Choroid plexus epithelial cell (primary cell): ENCODE data around the gene MRPL43.

Experiments
- DNase-seq: peaks from one replicate; pipeline ENCODE4 v3.0.0-alpha.2; 2010; ENCODE audit warnings: low read depth
- H3K4me3 ChIP-seq: 2 replicates; pipeline ENCODE4 v1.5.1; 2011; ENCODE audit warnings: low read depth, mild to moderate bottlenecking, control low read depth, low read length, moderate library complexity
- CTCF ChIP-seq: conservative IDR thresholded peaks from 2 replicates; pipeline ENCODE4 v1.5.1; 2011; ENCODE audit warnings: low read depth, mild to moderate bottlenecking, control low read depth, inconsistent platforms, low read length, moderate library complexity

Gene MRPL43

GRCh38 chr10:101018118-101018599, 30.9 kb upstream of the MRPL43 start:
- peak; percentile 85 for DNase-seq
- no peak overlapping the region for H3K4me3 ChIP-seq
- no peak for TF ChIP-seq CTCF

DNA sequence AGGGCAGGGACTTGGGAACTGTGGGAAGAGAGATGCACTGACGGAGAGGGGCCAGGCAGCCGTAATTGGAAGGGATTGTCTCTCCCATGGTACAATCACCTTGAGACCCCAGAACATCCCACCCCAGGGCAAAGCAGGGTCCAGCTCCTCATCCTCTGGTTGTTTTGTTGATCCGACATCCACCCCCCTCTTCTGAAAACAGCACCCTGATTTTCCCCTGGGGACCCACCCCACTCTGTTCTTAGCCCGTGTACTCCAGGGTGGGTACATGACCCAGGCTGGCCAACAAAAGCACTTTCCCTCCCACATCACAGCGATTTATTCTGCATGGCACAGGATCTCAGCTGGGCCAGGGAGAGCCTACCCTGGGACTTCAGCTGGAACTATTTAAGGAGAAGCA, 29.5 kb upstream of the MRPL43 start:
- H3K4me3 ChIP-seq = no peak overlapping the region

GRCh38 chr10:101015582-101015973, 28.3 kb upstream of the MRPL43 start:
- H3K4me3 ChIP-seq = no peak overlapping the region
- TF ChIP-seq CTCF = no peak
- DNase-seq = no peak

More for the DNA sequence above, 29.5 kb upstream of the MRPL43 start:
- DNase-seq = no peak
- no peak for TF ChIP-seq CTCF

- peak; percentile 94 for DNase-seq
- H3K4me3 ChIP-seq = no peak overlapping the region
- TF ChIP-seq CTCF = no peak
Observed at GRCh38 chr10:101014966-101015581, 27.8 kb upstream of the MRPL43 start.

DNA sequence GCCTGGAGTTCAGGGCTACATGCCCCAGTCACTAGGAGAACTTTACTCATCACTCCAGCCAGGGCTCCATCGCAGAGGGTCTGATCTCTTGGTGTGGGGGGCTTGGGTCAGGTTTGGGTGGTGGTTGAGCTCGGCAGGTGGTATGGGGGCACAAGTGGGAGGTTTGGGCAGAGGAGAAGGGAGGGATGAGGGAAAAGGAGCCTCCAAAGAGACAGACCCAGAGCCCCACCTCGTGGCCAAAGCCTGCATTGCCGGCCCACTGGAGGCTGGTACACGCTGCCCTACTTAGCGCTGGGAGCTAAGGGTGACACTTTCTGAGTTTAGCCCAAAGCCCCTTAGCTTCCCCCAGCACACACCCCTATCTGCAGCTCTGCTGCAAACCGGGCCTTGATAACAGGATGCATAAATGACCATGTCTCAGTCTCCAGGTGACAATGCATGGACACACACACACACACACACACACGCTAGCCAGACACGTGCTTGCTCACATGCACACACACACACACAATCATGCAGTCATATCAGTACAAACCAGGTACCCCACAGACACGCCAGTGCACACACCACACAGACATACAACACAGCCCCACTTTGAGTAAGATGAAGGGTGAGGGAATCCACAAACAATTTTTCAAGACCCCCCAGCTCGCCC, 27.1 kb upstream of the MRPL43 start:
- TF ChIP-seq CTCF = peak; percentile 97
- H3K4me3 ChIP-seq = no peak overlapping the region
- peak; percentile 74 for DNase-seq

DNA sequence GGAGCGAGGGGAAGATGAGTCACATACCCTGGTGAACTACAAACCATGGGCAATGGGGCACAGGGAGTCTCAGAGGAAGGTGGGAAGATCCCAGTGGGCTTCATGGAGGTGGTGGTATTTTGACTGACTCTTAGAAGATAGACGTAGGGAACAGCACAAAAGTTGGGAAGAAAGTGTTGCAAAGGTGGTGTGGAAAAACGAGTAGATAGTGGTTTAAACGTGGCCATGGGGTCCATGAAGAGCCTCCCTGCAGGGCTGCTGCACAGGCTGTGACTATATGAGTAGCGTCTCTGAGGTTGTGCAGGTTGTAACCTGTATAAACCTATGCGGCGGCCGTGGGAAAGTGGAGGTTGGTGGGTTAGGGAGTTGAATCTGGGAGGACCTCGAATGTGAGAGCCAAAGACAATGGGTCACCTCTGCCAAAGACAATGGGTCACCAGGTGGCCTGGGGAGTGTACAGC, 26.1 kb upstream of the MRPL43 start:
- DNase-seq = no peak
- H3K4me3 ChIP-seq = no peak overlapping the region
- no peak for TF ChIP-seq CTCF
